Smooth muscle cell (in vitro differentiated cells): ENCODE results near the gene POLR3A. TPM values are rescaled to one million over a fixed set of nuclear protein-coding genes. Genes with fewer than 3 reads are reported as not detected.

ENCODE experiments used
- DNase-seq: peaks from one replicate; lab custom pipeline; 2025; ENCODE audit not compliant: unreplicated experiment; lab: John Stamatoyannopoulos, UW
- H2AFZ ChIP-seq: fragments of 200-600 bp; sonication (generic); 2 replicates; pipeline ENCODE4 v1.6.0; 2016; ENCODE audit warnings: antibody characterized with exemption, low read depth, mild to moderate bottlenecking
- H3F3A ChIP-seq: fragments of 200-600 bp; sonication (generic); 2 replicates; pipeline ENCODE4 v1.6.0; 2017; ENCODE audit warnings: antibody characterized with exemption, low read depth
- H3K27ac ChIP-seq: fragments of 200-600 bp; sonication (generic); 2 replicates; pipeline ENCODE4 v1.5.1; 2016; ENCODE audit warnings: low read depth, mild to moderate bottlenecking
- H3K27me3 ChIP-seq: fragments of 200-600 bp; sonication (generic); 2 replicates; pipeline ENCODE4 v1.6.1; 2016; ENCODE audit warnings: low read depth, mild to moderate bottlenecking
- H3K36me3 ChIP-seq: fragments of 200-600 bp; sonication (generic); 2 replicates; pipeline ENCODE4 v1.5.1; 2016; ENCODE audit warnings: low read depth
- H3K4me1 ChIP-seq: fragments of 200-600 bp; sonication (generic); 2 replicates; pipeline ENCODE4 v1.5.1; 2016; ENCODE audit warnings: low read depth
- H3K4me2 ChIP-seq: fragments of 200-600 bp; sonication (generic); 2 replicates; pipeline ENCODE4 v1.6.0; 2016; ENCODE audit warnings: mild to moderate bottlenecking
- H3K4me3 ChIP-seq: fragments of 200-600 bp; sonication (generic); 2 replicates; pipeline ENCODE4 v1.5.1; 2016; ENCODE audit warnings: mild to moderate bottlenecking
- H3K79me2 ChIP-seq: fragments of 200-600 bp; sonication (generic); 2 replicates; pipeline ENCODE4 v1.6.0; 2016; ENCODE audit warnings: low read depth, mild to moderate bottlenecking
- H3K9ac ChIP-seq: fragments of 200-600 bp; sonication (generic); 2 replicates; pipeline ENCODE4 v1.6.0; 2016; ENCODE audit warnings: low read depth
- H3K9me3 ChIP-seq: fragments of 200-600 bp; sonication (generic); replicated peaks from 2 replicates; pipeline ENCODE4 v1.5.1; 2016; ENCODE audit warnings: low read depth
- H4K20me1 ChIP-seq: fragments of 200-600 bp; sonication (generic); 2 replicates; pipeline ENCODE4 v1.6.0; 2016; ENCODE audit warnings: low read depth
- CTCF ChIP-seq: fragments of 200-600 bp; sonication (generic); IDR thresholded peaks from 2 replicates; pipeline ENCODE4 v1.5.1; 2017; ENCODE audit warnings: borderline replicate concordance, mild to moderate bottlenecking, antibody characterized with exemption; ENCODE audit not compliant: insufficient read depth, poor library complexity, severe bottlenecking
- WGBS: methylation state at CpG from one replicate; pipeline ENCODE4 v1.1.7; 2016; ENCODE audit warnings: low lambda C conversion rate; 5-methylcytosine and 5-hydroxymethylcytosine counted together
- polyA plus RNA-seq: library from polyadenylated mRNA; unstranded; fragments of >200 nt; fragmentation: Nextera tagmentation; extraction: Ambion mirVana; gene quantifications from 2 replicates; pipeline ENCODE4 v1.2.1, GENCODE V29; 2016
- total RNA-seq: library from RNA; depleted of rRNA; stranded (reverse); fragments of >200 nt; gene quantifications from 2 replicates; pipeline ENCODE4 v1.2.3, GENCODE V29; 2014

POLR3A gene
- total and polyA plus RNA-seq, 2 experiments from 2014 or later, result 13.8 to 14.9 TPM

- Histone ChIP-seq H3K4me3 (no peak overlapping the region), H3K36me3 (peaks cover 45% of the 10 kb centered on the region), H3K9me3 (no peaks in the 10 kb centered on the region), H2AFZ (no peak overlapping the region), H4K20me1 (no peaks in the 10 kb centered on the region), H3K4me1 (no peaks in the 10 kb centered on the region), H3F3A (no peaks in the 10 kb centered on the region), H3K27ac (no peak overlapping the region), H3K4me2 (no peak overlapping the region), H3K9ac (no peak overlapping the region), H3K79me2 (no peaks in the 10 kb centered on the region), H3K27me3 (no peaks in the 10 kb centered on the region)
- no peak for DNase-seq
- 98% methylated on average over 2 of the region's 2 CpGs for WGBS
- TF ChIP-seq CTCF, result no peak
Observed at GRCh38 chr10:78021201-78021600, 8.1 kb downstream of the POLR3A start.

GRCh38 chr10:78019264-78019663, 10.1 kb downstream of the POLR3A start:
- H4K20me1 ChIP-seq, result no peaks in the 10 kb centered on the region
- H3K9me3 ChIP-seq, result no peaks in the 10 kb centered on the region
- DNase-seq, result no peak
- no peak overlapping the region for H3K4me3 ChIP-seq
- H2AFZ ChIP-seq, result no peak overlapping the region
- WGBS, result 95% methylated on average over 3 of the region's 3 CpGs
- no peaks in the 10 kb centered on the region for H3K79me2 ChIP-seq
- peaks cover 34% of the 10 kb centered on the region for H3K36me3 ChIP-seq
- H3K27ac ChIP-seq, result no peak overlapping the region
- no peaks in the 10 kb centered on the region for H3K27me3 ChIP-seq
- no peak for TF ChIP-seq CTCF
- H3K4me1 ChIP-seq, result no peaks in the 10 kb centered on the region
- no peak overlapping the region for H3K4me2 ChIP-seq
- no peaks in the 10 kb centered on the region for H3F3A ChIP-seq
- no peak overlapping the region for H3K9ac ChIP-seq

- no peak overlapping the region for H3K9ac ChIP-seq
- no peak for DNase-seq
- no peak overlapping the region for H3K4me2 ChIP-seq
- H4K20me1 ChIP-seq, result no peaks in the 10 kb centered on the region
- no peak for TF ChIP-seq CTCF
- H3K79me2 ChIP-seq, result no peaks in the 10 kb centered on the region
- no peaks in the 10 kb centered on the region for H3K9me3 ChIP-seq
- H3F3A ChIP-seq, result no peaks in the 10 kb centered on the region
- no peak overlapping the region for H3K27ac ChIP-seq
- H3K36me3 ChIP-seq, result peaks cover 37% of the 10 kb centered on the region
- 90% methylated on average over 5 of the region's 5 CpGs for WGBS
- no peaks in the 10 kb centered on the region for H3K27me3 ChIP-seq
- no peak overlapping the region for H3K4me3 ChIP-seq
- H3K4me1 ChIP-seq, result no peaks in the 10 kb centered on the region
- no peak overlapping the region for H2AFZ ChIP-seq
Observed at GRCh38 chr10:78017856-78018255, 11.5 kb downstream of the POLR3A start.

DNA sequence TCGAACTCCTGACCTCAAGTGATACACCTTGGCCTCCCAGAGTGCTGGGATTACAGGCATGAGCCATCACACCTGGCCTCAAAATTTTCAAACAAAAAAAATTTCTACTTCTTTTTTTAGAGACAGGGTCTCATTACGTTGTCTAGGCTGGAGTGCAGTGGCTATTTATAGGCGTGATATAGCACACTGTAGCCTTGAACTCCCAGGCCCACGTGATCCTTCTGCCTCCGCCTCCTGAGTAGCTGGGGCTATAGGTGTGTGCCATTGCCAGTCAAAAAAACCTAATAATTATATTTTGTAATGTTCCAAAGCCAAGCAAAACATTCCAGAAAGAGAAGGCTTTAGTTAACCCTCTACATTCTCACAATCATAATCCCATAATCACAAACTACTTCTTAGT, 13.8 kb downstream of the POLR3A start:
- TF ChIP-seq CTCF, result no peak
- Histone ChIP-seq H3K79me2 (no peaks in the 10 kb centered on the region), H3K27me3 (no peaks in the 10 kb centered on the region), H3F3A (no peaks in the 10 kb centered on the region), H4K20me1 (no peaks in the 10 kb centered on the region), H3K4me3 (no peak overlapping the region), H3K27ac (no peak overlapping the region), H3K4me1 (no peaks in the 10 kb centered on the region), H3K9ac (no peak overlapping the region), H3K4me2 (no peak overlapping the region), H3K36me3 (peaks cover 36% of the 10 kb centered on the region), H3K9me3 (no peaks in the 10 kb centered on the region), H2AFZ (no peak overlapping the region)
- WGBS, result 98% methylated on average over 5 of the region's 5 CpGs
- no peak for DNase-seq
